GM12872 (cell line): ENCODE results near the gene KHDC4.

Experiments used
- TF ChIP-seq, protein P1 (sequence below): IDR thresholded peaks from 3 replicates; pipeline ENCODE4 v1.5.1; 2011; ENCODE audit warnings: low read depth, mild to moderate bottlenecking, low read length, moderate library complexity; ENCODE audit not compliant: insufficient read depth

Gene KHDC4

GRCh38 chr1:155880950-155881349 lies 53.3 kb downstream of the KHDC4 start:
- TF ChIP-seq, protein P1, sequence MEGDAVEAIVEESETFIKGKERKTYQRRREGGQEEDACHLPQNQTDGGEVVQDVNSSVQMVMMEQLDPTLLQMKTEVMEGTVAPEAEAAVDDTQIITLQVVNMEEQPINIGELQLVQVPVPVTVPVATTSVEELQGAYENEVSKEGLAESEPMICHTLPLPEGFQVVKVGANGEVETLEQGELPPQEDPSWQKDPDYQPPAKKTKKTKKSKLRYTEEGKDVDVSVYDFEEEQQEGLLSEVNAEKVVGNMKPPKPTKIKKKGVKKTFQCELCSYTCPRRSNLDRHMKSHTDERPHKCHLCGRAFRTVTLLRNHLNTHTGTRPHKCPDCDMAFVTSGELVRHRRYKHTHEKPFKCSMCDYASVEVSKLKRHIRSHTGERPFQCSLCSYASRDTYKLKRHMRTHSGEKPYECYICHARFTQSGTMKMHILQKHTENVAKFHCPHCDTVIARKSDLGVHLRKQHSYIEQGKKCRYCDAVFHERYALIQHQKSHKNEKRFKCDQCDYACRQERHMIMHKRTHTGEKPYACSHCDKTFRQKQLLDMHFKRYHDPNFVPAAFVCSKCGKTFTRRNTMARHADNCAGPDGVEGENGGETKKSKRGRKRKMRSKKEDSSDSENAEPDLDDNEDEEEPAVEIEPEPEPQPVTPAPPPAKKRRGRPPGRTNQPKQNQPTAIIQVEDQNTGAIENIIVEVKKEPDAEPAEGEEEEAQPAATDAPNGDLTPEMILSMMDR: no peak

- TF ChIP-seq, protein P1: no peak
These were observed 54.0 kb downstream of the KHDC4 start for GRCh38 chr1:155880251-155880650.

DNA sequence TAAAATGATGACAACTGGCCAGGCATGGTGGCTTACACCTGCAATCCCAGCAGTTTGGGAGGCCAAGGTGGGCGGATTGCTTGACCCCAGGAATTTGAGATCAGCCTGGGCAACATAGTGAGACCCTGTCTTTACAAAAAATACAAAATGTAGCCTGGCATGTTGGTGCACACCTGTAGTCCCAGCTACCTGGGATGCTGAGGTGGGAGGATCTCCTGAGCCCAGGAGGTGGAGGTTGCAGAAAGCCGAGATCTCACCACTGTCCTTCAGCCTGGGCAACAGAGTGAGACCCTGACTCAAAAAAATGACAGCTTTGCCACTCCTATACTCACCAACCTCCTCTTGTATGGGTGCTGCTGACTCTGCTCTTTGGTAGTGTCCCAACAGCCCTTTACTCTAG lies 56.3 kb downstream of the KHDC4 start:
- TF ChIP-seq, protein P1: no peak

- TF ChIP-seq, protein P1: no peak
These were observed 60.4 kb downstream of the KHDC4 start for GRCh38 chr1:155873860-155874259.

DNA sequence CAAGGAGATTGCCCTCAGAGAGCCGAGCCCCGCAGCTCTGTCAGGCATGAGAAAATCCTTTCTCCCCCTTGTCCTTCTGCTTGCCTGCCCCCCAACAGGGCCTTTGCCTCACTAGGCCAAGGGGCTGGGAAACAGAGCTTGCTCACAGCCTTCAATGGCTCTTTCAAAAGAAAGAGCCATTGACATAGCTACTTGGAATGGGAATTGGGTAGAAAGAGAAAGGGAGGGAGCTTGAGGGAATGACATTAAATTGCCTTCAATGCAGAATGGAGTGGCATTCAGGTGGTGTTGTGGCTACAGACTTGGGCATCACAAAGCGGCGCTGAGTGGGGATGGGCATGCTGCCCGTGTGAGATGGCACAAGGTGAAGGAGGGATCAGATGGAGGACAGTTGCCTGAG lies 61.7 kb downstream of the KHDC4 start:
- TF ChIP-seq, protein P1: no peak

- TF ChIP-seq, protein P1: no peak
These were observed 62.8 kb downstream of the KHDC4 start for GRCh38 chr1:155871390-155871789.

- TF ChIP-seq, protein P1: no peak
These were observed 66.4 kb downstream of the KHDC4 start for GRCh38 chr1:155867766-155868165.

DNA sequence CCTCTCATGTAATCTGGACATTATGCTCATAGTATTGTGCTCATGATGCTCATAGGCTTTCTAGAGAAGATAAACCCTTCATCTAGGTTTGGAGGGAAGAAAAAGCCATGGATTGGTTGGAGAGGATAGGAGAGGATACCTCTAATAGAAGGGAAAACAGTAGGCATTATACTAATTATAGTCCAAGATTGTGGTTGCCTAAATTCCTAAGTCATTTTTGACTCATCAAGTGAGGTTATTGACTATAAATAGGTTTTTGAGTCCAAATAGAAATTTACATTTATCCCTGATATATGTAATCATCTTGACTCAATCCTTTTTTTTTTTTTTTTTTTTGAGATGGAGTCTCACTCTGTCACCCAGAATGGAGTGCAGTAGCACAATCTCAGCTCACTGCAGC lies 69.8 kb downstream of the KHDC4 start:
- TF ChIP-seq, protein P1: no peak
